ENCODE results near the gene GPR161. TPM values are rescaled to one million over a fixed set of nuclear protein-coding genes. Genes with fewer than 3 reads are reported as not detected.

Gene GPR161
- total RNA-seq, 1 donor from 2014 or later = 16.3 TPM

GRCh38 chr1:168035345-168035744 lies 101.4 kb downstream of the GPR161 start:
- peaks cover 3 to 4% of the 10 kb centered on the region in 2 donors for H3K36me3 ChIP-seq
- no peaks in the 10 kb centered on the region for H3K9me3 ChIP-seq
- no peaks in the 10 kb centered on the region for H3K27me3 ChIP-seq
- no peaks in the 10 kb centered on the region for H3K4me1 ChIP-seq
- no peak overlapping the region for H3K27ac ChIP-seq
- no peak overlapping the region for H3K4me3 ChIP-seq
- no peak for TF ChIP-seq CTCF (IDR thresholded peaks at IDR 0.05)
- no peak for DNase-seq (ENCODE audit: low spot score in 2 of 2)
- intact Hi-C loops (cut with DNase I) = no loop called here

GRCh38 chr1:168032029-168032428 lies 104.7 kb downstream of the GPR161 start:
- Histone ChIP-seq H3K27ac (no peak overlapping the region), H3K4me1 (no peaks in the 10 kb centered on the region), H3K27me3 (no peaks in the 10 kb centered on the region), H3K36me3 (peaks cover 3 to 4% of the 10 kb centered on the region in 2 donors), H3K9me3 (no peaks in the 10 kb centered on the region), H3K4me3 (no peak overlapping the region)
- DNase-seq (ENCODE audit: low spot score in 2 of 2) = no peak
- intact Hi-C loops (cut with DNase I) = no loop called here
- no peak for TF ChIP-seq CTCF (IDR thresholded peaks at IDR 0.05)

- no peak for DNase-seq (ENCODE audit: low spot score in 2 of 2)
- intact Hi-C loops (cut with DNase I) = no loop called here
- H3K4me1 ChIP-seq = no peaks in the 10 kb centered on the region
- H3K27ac ChIP-seq = no peak overlapping the region
- peaks cover 3 to 4% of the 10 kb centered on the region in 2 donors for H3K36me3 ChIP-seq
- no peaks in the 10 kb centered on the region for H3K27me3 ChIP-seq
- H3K4me3 ChIP-seq = no peak overlapping the region
- H3K9me3 ChIP-seq = no peaks in the 10 kb centered on the region
- no peak for TF ChIP-seq CTCF (IDR thresholded peaks at IDR 0.05)
These were observed 105.1 kb downstream of the GPR161 start for GRCh38 chr1:168031627-168032026.

GRCh38 chr1:168031198-168031597 lies 105.5 kb downstream of the GPR161 start:
- Histone ChIP-seq H3K4me1 (no peaks in the 10 kb centered on the region), H3K4me3 (no peak overlapping the region), H3K27ac (no peak overlapping the region), H3K27me3 (no peaks in the 10 kb centered on the region), H3K36me3 (peaks cover 3 to 4% of the 10 kb centered on the region in 2 donors), H3K9me3 (no peaks in the 10 kb centered on the region)
- DNase-seq (ENCODE audit: low spot score in 2 of 2) = no peak
- no peak for TF ChIP-seq CTCF (IDR thresholded peaks at IDR 0.05)
- intact Hi-C loops (cut with DNase I) = no loop called here

Other genes with a start within 250 kb of the GPR161 start
- 1.9 TPM for gene ADCY10, start 222.8 kb downstream of the GPR161 start, total RNA-seq
- 9.8 TPM for gene DCAF6, start 200.2 kb downstream of the GPR161 start, total RNA-seq
- gene MPC2, start 199.9 kb downstream of the GPR161 start, total RNA-seq = 2.9 TPM
- gene TIPRL, start 42.0 kb upstream of the GPR161 start, total RNA-seq = 2.7 TPM
- gene SFT2D2, start 89.1 kb upstream of the GPR161 start, total RNA-seq = 40.1 TPM
- 0.64 TPM for gene TBX19, start 143.9 kb upstream of the GPR161 start, total RNA-seq